Measurements from ENCODE around the gene XPO6.

XPO6 gene

GRCh38 chr16:28086186-28087139, 125.3 kb downstream of the XPO6 start:
- no peak for DNase-seq

GRCh38 chr16:28085389-28086171, 126.2 kb downstream of the XPO6 start:
- no peak for DNase-seq

GRCh38 chr16:28084209-28084608, 127.6 kb downstream of the XPO6 start:
- no peak for DNase-seq

GRCh38 chr16:28082624-28083023, 129.1 kb downstream of the XPO6 start:
- DNase-seq: no peak

DNA sequence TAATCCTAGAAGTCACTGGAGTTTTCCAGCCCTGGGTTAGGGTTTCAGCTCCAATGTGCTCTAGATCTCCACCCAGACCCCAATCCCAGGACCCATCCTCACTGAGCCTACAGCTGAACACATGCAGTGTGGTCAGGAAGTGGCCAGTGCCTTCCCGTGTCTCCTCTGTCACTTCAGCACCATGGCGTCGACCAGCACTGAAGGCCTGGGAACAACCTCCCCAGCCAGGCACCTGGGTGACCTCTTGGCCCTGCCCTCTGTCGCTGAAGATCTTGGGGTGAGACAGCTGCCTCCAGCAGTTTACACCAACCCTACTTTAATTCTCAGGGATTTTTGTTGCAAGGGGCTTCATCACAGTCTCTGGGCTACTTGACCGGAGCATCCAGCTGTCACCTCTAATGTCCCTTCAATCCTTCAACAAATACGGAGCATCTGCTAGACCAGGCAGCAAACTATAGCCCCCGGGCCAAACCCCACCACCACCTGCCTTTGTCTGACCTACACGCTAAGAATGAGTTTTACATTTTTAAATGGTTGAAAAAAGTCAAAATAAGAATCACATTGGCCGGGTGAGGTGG, 130.3 kb downstream of the XPO6 start:
- no peak for DNase-seq

DNA sequence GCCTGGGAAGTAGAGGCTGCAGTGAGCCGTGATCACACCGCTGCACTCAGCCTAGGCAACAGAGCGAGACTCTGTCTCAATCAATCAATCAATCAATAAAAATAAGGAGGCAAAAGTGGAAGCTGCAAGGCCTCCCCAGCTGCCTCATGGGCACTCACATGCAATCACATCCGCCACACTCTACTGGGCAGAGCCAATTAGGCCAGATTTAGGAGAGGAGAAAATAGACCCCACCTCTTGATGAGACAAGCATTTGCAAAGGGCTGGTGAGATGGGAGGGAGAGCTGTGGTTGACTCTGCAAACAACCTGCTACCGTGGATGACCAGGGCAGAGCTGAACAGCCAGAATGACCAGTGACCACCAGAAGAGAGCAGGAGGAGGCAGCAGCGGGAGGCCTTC, 133.5 kb downstream of the XPO6 start:
- no peak for DNase-seq

GRCh38 chr16:28073836-28074235, 137.9 kb downstream of the XPO6 start:
- DNase-seq: no peak

- no peak for DNase-seq
These were observed 139.7 kb downstream of the XPO6 start for GRCh38 chr16:28072087-28072486.

GRCh38 chr16:28069971-28070794, 141.6 kb downstream of the XPO6 start:
- DNase-seq: no peak

GRCh38 chr16:28068976-28069375, 142.8 kb downstream of the XPO6 start:
- DNase-seq: no peak

DNA sequence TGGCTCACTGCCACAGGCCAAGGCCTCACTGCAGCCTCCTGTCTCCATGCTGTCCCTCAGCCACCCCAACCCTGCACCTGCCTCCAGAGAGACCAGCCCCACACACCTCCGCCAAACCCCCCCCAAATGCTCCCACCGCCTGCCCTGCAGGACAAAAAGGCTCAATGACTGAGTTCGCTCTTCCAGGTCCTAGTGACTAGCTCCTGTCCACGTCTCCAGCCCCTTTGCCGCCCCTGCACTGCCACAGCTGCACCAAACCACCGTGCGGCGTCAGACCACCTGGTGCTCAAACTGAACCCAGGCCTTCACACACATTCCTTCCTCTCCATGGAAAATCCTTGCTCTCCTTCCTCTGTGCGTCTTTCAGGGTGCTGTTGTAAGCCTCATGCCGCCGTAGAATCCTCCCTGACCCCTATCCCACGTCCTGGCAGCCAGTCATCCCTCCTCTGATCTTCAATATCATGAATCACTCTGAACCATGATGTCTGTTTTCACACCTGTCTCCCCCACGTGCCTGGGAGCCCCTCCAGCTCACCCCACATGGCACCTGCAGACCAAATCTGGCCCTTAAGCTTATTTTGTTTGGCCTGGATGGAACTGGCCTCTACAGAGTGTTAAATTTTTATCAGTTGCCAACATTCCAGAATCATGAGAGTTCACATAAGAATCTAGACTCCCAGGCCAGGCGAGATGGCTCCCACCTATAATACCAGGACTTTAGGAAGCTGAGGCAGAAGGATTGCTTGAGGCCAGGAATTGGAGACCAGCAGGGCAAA, 144.0 kb downstream of the XPO6 start:
- DNase-seq: no peak

GRCh38 chr16:28064706-28065249, 147.0 kb downstream of the XPO6 start:
- DNase-seq: no peak

GRCh38 chr16:28064150-28064549, 147.6 kb downstream of the XPO6 start:
- no peak for DNase-seq

GRCh38 chr16:28063591-28064061, 148.1 kb downstream of the XPO6 start, which contains the start of gene GSG1L:
GSG1L (minus strand) TSS chr16:28063714; CDS start chr16:28063424, 290 bp downstream.
- no peak for DNase-seq

GRCh38 chr16:28062847-28063521, 148.8 kb downstream of the XPO6 start:
- no peak for DNase-seq

DNA sequence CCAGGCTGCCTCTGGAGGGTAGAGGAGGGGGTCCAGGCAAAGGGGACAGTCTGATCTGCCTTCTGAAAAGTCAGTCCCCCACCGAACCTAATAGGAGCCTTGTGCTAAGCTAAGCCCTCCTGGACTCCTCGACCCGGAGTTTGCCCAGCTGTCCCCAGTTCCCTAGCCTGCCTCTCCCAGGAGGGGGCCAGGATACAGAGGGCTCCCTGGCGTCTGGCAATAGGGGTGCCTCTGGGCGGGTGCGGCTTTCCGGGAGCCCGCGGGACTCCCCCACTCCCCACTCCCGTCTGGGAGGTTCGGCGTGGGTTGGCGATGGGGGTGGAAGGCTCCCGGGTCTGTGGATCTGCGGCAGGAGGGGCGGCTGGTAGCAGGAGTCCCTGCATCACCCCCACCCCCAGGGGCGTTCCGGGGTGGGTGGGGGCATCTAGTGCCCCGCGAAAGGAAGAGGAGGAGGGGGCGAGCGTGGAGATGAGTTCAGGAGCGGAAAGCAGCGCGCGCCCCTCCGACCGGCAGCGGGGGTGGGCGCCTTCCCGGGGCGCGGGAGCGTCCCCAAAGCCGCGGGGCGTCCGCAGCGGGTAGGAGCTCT, 149.4 kb downstream of the XPO6 start:
- no peak for DNase-seq

GRCh38 chr16:28061352-28062101, 150.2 kb downstream of the XPO6 start:
- DNase-seq: no peak

DNA sequence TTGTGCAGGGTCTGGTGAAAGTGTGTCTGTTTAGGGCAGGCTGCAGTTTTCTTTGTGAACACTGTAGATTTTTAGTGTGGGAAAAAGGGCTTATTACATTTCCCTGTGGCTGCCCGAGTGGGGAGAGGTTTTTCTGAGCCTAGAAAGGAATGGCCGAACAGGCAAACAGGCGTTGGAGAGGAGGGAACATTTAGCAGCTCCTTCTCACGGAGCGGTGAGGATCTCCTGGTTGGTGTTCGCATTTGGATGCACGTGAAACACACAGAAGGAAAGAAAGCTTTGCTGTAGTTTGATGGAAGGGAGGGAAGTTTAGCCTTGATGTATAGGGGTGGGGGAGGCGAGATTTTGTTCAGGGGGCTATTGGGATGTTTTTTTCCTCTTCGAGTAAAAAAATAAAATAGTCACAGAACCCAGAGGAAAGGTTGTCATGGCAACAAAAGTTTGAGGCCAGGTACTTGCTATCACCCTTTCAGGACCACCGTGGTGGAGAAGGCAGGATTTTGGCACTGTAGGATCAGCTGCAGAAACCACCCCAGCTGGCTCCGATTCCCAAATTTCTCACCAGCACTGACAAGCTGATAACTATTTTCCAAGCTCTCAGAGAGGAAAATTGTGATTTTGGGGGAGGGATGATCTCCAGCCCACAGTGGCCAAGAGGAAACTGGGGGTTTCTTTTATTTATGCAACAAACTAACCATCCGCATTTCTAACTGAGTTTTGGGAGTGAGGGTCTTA, 151.8 kb downstream of the XPO6 start:
- no peak for DNase-seq

Measured in NCI-H510A treated with DMSO at 0.1 percent for 48 hours (cell line).